ENCODE results near the gene RNF152.

GRCh38 chr18:61910101-61910500 is 17.3 kb upstream of the RNF152 start:
- TF ChIP-seq CTCF (IDR thresholded peaks at IDR 0.05), result no peak
- TF ChIP-seq POLR2A (IDR thresholded peaks at IDR 0.05), result no peak
- no peak for TF ChIP-seq EP300 (IDR thresholded peaks at IDR 0.05)
